ENCODE results near the gene COLEC11. TPM values are rescaled to one million over a fixed set of nuclear protein-coding genes. Genes with fewer than 3 reads are reported as not detected.

Gene COLEC11
- total and polyA plus RNA-seq, 2 of the 13 experiments (the other 11 are each of a cell fraction or from before 2014, with no cell fraction given), result 1.5 to 3.0 TPM

DNA sequence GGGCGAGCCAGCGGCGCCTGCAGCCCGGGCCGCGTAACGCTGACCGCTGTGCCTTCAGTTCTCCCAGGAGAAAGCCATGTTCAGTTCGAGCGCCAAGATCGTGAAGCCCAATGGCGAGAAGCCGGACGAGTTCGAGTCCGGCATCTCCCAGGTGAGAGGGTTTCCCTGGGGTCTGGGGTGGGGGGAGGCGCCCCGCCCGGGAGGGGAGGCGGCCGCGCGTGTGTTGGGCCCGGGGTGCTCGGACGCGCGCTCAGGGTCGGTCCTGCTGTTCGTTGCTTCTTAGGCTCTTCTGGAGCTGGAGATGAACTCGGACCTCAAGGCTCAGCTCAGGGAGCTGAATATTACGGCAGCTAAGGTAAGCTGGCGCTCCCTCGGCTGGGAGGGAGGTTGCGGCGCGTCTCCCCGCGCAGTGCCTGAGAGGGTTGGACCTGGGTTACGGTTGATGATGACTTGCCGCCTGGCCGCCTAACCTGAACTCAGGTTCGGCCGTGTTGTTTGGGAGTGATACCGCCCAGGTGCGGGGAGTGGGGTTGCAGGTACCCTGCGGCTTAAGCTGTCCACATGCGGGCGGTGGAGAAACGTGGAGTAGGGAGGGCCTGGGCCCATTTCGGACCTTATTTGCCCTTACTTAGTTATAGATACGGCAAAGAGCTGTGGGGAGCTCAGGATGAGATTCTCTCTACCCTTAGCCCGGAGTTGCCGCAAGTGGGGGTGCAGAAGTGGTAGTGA is 19.2 kb upstream of the COLEC11 start (continued):
- TF ChIP-seq, protein P1, sequence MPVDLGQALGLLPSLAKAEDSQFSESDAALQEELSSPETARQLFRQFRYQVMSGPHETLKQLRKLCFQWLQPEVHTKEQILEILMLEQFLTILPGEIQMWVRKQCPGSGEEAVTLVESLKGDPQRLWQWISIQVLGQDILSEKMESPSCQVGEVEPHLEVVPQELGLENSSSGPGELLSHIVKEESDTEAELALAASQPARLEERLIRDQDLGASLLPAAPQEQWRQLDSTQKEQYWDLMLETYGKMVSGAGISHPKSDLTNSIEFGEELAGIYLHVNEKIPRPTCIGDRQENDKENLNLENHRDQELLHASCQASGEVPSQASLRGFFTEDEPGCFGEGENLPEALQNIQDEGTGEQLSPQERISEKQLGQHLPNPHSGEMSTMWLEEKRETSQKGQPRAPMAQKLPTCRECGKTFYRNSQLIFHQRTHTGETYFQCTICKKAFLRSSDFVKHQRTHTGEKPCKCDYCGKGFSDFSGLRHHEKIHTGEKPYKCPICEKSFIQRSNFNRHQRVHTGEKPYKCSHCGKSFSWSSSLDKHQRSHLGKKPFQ (CRISPR knock-in tag; IDR thresholded peaks at IDR 0.05; ENCODE audit: insufficient replicate concordance), result peak; percentile 86
- TF ChIP-seq, protein P2, sequence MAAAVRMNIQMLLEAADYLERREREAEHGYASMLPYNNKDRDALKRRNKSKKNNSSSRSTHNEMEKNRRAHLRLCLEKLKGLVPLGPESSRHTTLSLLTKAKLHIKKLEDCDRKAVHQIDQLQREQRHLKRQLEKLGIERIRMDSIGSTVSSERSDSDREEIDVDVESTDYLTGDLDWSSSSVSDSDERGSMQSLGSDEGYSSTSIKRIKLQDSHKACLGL (CRISPR knock-in tag; IDR thresholded peaks at IDR 0.05), result no peak; the same call in 1 of the 2 replicates
- TF ChIP-seq, protein P3, sequence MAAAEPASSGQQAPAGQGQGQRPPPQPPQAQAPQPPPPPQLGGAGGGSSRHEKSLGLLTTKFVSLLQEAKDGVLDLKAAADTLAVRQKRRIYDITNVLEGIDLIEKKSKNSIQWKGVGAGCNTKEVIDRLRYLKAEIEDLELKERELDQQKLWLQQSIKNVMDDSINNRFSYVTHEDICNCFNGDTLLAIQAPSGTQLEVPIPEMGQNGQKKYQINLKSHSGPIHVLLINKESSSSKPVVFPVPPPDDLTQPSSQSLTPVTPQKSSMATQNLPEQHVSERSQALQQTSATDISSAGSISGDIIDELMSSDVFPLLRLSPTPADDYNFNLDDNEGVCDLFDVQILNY (CRISPR knock-in tag; conservative IDR thresholded peaks at IDR 0.05), result no peak
- no peak for TF ChIP-seq ZNF235 (CRISPR knock-in tag; IDR thresholded peaks at IDR 0.05; ENCODE audit: borderline replicate concordance)
- TF ChIP-seq, protein P4, sequence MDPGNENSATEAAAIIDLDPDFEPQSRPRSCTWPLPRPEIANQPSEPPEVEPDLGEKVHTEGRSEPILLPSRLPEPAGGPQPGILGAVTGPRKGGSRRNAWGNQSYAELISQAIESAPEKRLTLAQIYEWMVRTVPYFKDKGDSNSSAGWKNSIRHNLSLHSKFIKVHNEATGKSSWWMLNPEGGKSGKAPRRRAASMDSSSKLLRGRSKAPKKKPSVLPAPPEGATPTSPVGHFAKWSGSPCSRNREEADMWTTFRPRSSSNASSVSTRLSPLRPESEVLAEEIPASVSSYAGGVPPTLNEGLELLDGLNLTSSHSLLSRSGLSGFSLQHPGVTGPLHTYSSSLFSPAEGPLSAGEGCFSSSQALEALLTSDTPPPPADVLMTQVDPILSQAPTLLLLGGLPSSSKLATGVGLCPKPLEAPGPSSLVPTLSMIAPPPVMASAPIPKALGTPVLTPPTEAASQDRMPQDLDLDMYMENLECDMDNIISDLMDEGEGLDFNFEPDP (CRISPR knock-in tag; conservative IDR thresholded peaks at IDR 0.05), result 0 out of 2 replicates have a peak, but pooled peaks have one; percentile 15
- peak; percentile 93; the same call in 1 of the 2 replicates for TF ChIP-seq PAF1 (CRISPR knock-in tag; IDR thresholded peaks at IDR 0.05)
- TF ChIP-seq TSC22D2 (CRISPR knock-in tag; IDR thresholded peaks at IDR 0.05; ENCODE audit: borderline replicate concordance), result no peak
- TF ChIP-seq, protein P5, sequence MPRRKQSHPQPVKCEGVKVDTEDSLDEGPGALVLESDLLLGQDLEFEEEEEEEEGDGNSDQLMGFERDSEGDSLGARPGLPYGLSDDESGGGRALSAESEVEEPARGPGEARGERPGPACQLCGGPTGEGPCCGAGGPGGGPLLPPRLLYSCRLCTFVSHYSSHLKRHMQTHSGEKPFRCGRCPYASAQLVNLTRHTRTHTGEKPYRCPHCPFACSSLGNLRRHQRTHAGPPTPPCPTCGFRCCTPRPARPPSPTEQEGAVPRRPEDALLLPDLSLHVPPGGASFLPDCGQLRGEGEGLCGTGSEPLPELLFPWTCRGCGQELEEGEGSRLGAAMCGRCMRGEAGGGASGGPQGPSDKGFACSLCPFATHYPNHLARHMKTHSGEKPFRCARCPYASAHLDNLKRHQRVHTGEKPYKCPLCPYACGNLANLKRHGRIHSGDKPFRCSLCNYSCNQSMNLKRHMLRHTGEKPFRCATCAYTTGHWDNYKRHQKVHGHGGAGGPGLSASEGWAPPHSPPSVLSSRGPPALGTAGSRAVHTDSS (CRISPR knock-in tag; conservative IDR thresholded peaks at IDR 0.05), result no peak
- peak; percentile 78; the same call in 1 of the 2 replicates for TF ChIP-seq ZNF34 (CRISPR knock-in tag; IDR thresholded peaks at IDR 0.05; ENCODE audit: borderline replicate concordance)
- TF ChIP-seq, protein P6, sequence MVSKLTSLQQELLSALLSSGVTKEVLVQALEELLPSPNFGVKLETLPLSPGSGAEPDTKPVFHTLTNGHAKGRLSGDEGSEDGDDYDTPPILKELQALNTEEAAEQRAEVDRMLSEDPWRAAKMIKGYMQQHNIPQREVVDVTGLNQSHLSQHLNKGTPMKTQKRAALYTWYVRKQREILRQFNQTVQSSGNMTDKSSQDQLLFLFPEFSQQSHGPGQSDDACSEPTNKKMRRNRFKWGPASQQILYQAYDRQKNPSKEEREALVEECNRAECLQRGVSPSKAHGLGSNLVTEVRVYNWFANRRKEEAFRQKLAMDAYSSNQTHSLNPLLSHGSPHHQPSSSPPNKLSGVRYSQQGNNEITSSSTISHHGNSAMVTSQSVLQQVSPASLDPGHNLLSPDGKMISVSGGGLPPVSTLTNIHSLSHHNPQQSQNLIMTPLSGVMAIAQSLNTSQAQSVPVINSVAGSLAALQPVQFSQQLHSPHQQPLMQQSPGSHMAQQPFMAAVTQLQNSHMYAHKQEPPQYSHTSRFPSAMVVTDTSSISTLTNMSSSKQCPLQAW (CRISPR knock-in tag; IDR thresholded peaks at IDR 0.05), result 0 out of 2 replicates have a peak, but pooled peaks have one; percentile 23
- TF ChIP-seq ISL2 (CRISPR knock-in tag; IDR thresholded peaks at IDR 0.05), result 0 out of 2 replicates have a peak, but pooled peaks have one; percentile 22
- TF ChIP-seq, protein P7, sequence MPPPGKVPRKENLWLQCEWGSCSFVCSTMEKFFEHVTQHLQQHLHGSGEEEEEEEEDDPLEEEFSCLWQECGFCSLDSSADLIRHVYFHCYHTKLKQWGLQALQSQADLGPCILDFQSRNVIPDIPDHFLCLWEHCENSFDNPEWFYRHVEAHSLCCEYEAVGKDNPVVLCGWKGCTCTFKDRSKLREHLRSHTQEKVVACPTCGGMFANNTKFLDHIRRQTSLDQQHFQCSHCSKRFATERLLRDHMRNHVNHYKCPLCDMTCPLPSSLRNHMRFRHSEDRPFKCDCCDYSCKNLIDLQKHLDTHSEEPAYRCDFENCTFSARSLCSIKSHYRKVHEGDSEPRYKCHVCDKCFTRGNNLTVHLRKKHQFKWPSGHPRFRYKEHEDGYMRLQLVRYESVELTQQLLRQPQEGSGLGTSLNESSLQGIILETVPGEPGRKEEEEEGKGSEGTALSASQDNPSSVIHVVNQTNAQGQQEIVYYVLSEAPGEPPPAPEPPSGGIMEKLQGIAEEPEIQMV (CRISPR knock-in tag; IDR thresholded peaks at IDR 0.05; ENCODE audit: low read depth), result no peak
- TF ChIP-seq, protein P8, sequence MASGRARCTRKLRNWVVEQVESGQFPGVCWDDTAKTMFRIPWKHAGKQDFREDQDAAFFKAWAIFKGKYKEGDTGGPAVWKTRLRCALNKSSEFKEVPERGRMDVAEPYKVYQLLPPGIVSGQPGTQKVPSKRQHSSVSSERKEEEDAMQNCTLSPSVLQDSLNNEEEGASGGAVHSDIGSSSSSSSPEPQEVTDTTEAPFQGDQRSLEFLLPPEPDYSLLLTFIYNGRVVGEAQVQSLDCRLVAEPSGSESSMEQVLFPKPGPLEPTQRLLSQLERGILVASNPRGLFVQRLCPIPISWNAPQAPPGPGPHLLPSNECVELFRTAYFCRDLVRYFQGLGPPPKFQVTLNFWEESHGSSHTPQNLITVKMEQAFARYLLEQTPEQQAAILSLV (CRISPR knock-in tag; IDR thresholded peaks at IDR 0.05; ENCODE audit: borderline replicate concordance), result no peak
- no peak for TF ChIP-seq RFX5 (IDR thresholded peaks at IDR 0.05; ENCODE audit: low read depth, low read length)
- no peak for TF ChIP-seq IKZF4 (CRISPR knock-in tag; IDR thresholded peaks at IDR 0.05; ENCODE audit: borderline replicate concordance, low read depth, not compliant biosample characterization)
- TF ChIP-seq SP1 (IDR thresholded peaks at IDR 0.05), result no peak
- TF ChIP-seq SP1 (CRISPR knock-in tag; IDR thresholded peaks at IDR 0.05), result no peak; the same call in 1 of the 2 replicates
